GM18951 (cell line): ENCODE measurements around the gene KDM4B.
"Not testable (repeated sequence)": the region's sequence is repeated elsewhere in the genome, so short reads cannot be mapped to it uniquely, and the experiment has no call there.

ENCODE experiments used
- POLR2A ChIP-seq: IDR thresholded peaks from 4 replicates; pipeline ENCODE4 v1.6.1; 2011; ENCODE audit warnings: mild to moderate bottlenecking; ENCODE audit not compliant: insufficient read length, insufficient read depth; ENCODE audit errors: extremely low read depth
- in situ Hi-C: fragments of 300-500 bp; cut with MboI; formaldehyde crosslinking; loops from one replicate; pipeline ENCODE4 v1.12.0; 2022; ENCODE audit warnings: low sequenced_read_pairs, mixed read lengths, inconsistent platforms; ENCODE audit not compliant: unreplicated experiment

Gene KDM4B

DNA sequence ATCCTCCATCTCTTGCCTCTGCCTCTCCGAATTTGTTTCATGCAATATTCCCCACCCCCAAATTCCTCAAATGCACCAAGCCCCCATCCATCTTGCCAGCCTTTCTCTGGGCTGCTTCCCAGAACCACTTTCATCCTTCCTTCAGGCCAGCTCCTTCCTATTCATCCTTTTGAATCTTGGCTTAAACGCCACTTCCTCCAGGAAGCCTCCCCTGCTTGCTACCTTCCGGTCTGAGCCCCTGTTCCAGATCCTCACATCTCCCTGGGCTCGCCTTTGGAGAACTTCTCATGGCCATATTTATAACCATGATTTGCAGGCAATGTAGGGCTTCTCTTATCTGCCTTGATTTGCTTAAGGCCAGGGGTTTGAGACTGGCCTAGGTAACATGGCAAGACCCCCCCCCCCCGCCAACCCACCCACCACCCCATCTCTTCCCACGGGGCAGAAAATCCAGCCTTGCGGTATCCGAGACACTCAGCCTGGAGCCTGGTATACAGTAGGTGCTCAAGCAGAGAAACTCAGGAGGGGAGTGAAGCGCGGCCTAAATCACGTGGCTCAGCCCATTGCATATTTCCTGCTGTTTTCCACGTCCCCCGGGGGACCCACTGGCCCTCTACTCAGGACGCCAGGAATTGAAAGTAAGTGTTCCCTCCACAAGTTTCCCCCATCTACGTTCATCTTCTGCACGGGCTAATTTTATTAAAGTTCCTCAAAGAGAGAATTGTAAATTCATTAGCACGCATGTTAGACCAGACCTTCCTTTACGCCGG is 219.8 kb downstream of the KDM4B start:
- TF ChIP-seq POLR2A: no peak
- in situ Hi-C loops: no loop called here

GRCh38 chr19:5189318-5189607 is 220.3 kb downstream of the KDM4B start:
- in situ Hi-C loops: no loop called here
- no peak for TF ChIP-seq POLR2A

GRCh38 chr19:5191091-5191490 is 222.2 kb downstream of the KDM4B start:
- TF ChIP-seq POLR2A: no peak
- in situ Hi-C loops: no loop called here

DNA sequence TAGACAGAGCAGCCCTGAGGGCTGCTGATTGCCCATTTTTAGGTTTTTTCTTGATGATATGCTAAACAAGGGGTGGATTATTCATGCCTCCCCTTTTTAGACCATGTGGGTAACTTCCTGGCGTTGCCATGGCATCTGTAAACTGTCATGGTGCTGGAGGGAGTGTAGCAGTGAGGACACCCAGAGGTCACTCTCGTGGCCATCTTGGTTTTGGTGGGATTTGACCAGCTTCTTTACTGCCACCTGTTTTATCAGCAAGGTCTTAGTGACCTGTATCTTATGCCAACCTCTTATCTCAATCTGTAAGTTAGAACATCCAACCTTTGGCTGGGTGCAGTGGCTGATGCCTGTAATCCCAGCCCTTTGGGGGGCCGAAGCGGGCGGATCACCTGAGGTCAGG is 223.7 kb downstream of the KDM4B start:
- TF ChIP-seq POLR2A: no peak
- in situ Hi-C loops: no loop called here

- in situ Hi-C loops: no loop called here
Measured at GRCh38 chr19:5193192-5193591, 224.3 kb downstream of the KDM4B start.

DNA sequence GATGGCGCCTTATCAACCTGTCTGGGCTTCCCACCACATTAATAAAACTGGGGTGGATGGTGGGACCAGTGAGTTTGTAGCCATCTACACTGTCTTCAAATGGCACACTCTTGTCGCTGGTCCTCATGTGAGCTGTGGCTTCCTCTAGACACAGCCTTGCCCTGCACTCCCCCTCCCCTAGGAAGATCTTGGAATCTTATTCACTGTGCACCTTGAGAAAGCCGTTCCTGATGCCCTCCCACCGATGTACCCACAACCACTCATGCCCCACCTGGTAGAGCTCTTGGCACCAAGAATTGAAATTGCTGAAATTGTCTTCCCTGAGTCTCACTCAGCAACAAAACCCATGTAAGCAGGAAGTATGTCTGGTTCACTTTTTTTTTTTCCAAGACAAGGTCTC is 225.7 kb downstream of the KDM4B start:
- no peak for TF ChIP-seq POLR2A
- in situ Hi-C loops: no loop called here

More at GRCh38 chr19:5193192-5193591, 224.3 kb downstream of the KDM4B start:
- TF ChIP-seq POLR2A: no peak

DNA sequence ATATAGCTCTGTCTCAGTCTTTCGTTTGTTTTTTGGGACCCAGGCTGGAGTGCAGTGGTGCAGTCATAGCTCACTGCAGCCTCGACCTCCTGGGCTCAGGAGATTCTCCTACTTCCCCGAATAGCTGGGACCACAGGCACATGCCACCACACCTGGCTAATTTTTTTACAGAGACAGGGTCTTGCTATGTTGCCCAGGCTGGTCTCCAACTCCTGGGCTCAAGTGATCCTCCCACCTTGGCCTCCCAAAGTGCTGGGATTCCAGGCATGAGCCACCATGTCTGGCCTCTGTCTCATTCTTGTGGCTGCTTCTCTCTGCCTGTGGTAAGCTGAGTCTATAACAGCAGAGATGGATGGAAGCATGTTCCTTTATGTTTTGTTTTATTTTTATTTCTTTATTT is 226.7 kb downstream of the KDM4B start:
- in situ Hi-C loops: not testable (repeated sequence)

- no peak for TF ChIP-seq POLR2A
- in situ Hi-C loops: no loop called here
Measured at GRCh38 chr19:5196832-5197231, 227.9 kb downstream of the KDM4B start.

GRCh38 chr19:5200844-5201243 is 231.9 kb downstream of the KDM4B start:
- no peak for TF ChIP-seq POLR2A

GRCh38 chr19:5202553-5202952 is 233.6 kb downstream of the KDM4B start:
- TF ChIP-seq POLR2A: no peak
- in situ Hi-C loops: no loop called here

More at GRCh38 chr19:5200844-5201243, 231.9 kb downstream of the KDM4B start:
- in situ Hi-C loops: no loop called here
